ENCODE results near the gene CHRNG. TPM values are rescaled to one million over a fixed set of nuclear protein-coding genes. Genes with fewer than 3 reads are reported as not detected.

The CHRNG gene
- polyA plus RNA-seq, 2 of the 4 experiments (the other 2 are of a cell fraction): not detected

- TF ChIP-seq, protein P1, sequence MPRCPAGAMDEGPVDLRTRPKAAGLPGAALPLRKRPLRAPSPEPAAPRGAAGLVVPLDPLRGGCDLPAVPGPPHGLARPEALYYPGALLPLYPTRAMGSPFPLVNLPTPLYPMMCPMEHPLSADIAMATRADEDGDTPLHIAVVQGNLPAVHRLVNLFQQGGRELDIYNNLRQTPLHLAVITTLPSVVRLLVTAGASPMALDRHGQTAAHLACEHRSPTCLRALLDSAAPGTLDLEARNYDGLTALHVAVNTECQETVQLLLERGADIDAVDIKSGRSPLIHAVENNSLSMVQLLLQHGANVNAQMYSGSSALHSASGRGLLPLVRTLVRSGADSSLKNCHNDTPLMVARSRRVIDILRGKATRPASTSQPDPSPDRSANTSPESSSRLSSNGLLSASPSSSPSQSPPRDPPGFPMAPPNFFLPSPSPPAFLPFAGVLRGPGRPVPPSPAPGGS (IDR thresholded peaks at IDR 0.05): no peak
- no peak for TF ChIP-seq ZNF302 (CRISPR knock-in tag; IDR thresholded peaks at IDR 0.05)
- no peak for TF ChIP-seq ESRRA (IDR thresholded peaks at IDR 0.05; ENCODE audit: borderline replicate concordance, low read length)
- TF ChIP-seq NFE2L2 (conservative IDR thresholded peaks at IDR 0.05; ENCODE audit: low read length): no peak
- TF ChIP-seq NR3C1 (IDR thresholded peaks at IDR 0.05): no peak
- no peak for TF ChIP-seq NPAS2 (CRISPR knock-in tag; IDR thresholded peaks at IDR 0.05; ENCODE audit: borderline replicate concordance)
- TF ChIP-seq HEYL (CRISPR knock-in tag; IDR thresholded peaks at IDR 0.05): no peak
- no peak for TF ChIP-seq RNF2 (IDR thresholded peaks at IDR 0.05; ENCODE audit: borderline replicate concordance, low read depth)
- TF ChIP-seq ATOH8 (CRISPR knock-in tag; IDR thresholded peaks at IDR 0.05; ENCODE audit: low read depth): no peak
- no peak for TF ChIP-seq CHD2 (IDR thresholded peaks at IDR 0.05; ENCODE audit: low read length, partially characterized antibody)
- TF ChIP-seq EHF (CRISPR knock-in tag; IDR thresholded peaks at IDR 0.05): no peak
- H3K4me2 ChIP-seq: no peak overlapping the region
- DNase-seq (ENCODE audit: low read depth in 1 of 2, low spot score in 1 of 2) (no peak), ATAC-seq (peak in 1 of 2 experiments; percentile 7; a peak in 2 of 6 replicates), FAIRE-seq (no peak)
- 75% methylated on average over 10 of the region's 13 CpGs for WGBS (ENCODE audit: missing lambda C conversion rate)
- no peaks in the 10 kb centered on the region for H3K9me3 ChIP-seq
- ChIA-PET CTCF (interaction anchor here (0.8 to 4.9 kb wide), 3 partner anchors 12 to 17 kb away, joined by 3 to 37 read pairs (median 3); no protein-coding TSS in a partner anchor), POLR2A (no interaction called here)
- H3K27ac ChIP-seq: no peak overlapping the region
- no peaks in the 10 kb centered on the region for H3K4me1 ChIP-seq
- H3K4me3 ChIP-seq: no peak overlapping the region
Observed at GRCh38 chr2:232533944-232534710, 5.4 kb upstream of the CHRNG start.

DNA sequence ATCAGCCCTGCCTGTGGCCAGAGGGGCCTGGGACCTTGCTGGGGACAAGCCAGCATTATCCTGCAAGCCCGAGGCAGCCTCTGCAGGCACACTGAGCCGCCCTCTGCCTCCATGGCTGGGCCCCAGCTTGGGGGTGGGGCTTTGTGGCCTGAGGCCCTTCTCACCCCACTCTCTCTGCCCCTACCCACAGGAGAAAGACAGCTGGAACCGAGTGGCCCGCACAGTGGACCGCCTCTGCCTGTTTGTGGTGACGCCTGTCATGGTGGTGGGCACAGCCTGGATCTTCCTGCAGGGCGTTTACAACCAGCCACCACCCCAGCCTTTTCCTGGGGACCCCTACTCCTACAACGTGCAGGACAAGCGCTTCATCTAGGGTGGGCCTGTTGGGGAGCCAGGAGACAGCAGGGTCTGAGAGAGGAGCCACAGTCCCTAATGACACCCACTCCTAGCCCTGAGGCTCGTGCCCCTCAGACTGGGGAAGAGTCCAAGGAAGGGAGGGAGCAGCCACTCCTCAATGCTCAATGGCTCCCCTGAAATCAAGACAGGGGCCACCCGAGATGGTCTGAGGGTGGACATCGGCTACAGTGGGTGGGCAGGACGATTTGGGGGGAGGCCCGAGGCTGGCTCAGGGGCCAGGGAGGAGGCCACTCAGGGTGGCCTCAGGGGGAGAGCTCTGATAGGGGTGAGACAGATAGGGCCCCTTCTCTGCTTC, 4.4 kb upstream of the CHRNG start:
- TF ChIP-seq, protein P2, sequence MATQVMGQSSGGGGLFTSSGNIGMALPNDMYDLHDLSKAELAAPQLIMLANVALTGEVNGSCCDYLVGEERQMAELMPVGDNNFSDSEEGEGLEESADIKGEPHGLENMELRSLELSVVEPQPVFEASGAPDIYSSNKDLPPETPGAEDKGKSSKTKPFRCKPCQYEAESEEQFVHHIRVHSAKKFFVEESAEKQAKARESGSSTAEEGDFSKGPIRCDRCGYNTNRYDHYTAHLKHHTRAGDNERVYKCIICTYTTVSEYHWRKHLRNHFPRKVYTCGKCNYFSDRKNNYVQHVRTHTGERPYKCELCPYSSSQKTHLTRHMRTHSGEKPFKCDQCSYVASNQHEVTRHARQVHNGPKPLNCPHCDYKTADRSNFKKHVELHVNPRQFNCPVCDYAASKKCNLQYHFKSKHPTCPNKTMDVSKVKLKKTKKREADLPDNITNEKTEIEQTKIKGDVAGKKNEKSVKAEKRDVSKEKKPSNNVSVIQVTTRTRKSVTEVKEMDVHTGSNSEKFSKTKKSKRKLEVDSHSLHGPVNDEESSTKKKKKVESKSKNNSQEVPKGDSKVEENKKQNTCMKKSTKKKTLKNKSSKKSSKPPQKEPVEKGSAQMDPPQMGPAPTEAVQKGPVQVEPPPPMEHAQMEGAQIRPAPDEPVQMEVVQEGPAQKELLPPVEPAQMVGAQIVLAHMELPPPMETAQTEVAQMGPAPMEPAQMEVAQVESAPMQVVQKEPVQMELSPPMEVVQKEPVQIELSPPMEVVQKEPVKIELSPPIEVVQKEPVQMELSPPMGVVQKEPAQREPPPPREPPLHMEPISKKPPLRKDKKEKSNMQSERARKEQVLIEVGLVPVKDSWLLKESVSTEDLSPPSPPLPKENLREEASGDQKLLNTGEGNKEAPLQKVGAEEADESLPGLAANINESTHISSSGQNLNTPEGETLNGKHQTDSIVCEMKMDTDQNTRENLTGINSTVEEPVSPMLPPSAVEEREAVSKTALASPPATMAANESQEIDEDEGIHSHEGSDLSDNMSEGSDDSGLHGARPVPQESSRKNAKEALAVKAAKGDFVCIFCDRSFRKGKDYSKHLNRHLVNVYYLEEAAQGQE (IDR thresholded peaks at IDR 0.05): no peak
- TF ChIP-seq NFE2L2 (conservative IDR thresholded peaks at IDR 0.05; ENCODE audit: low read length): no peak
- no peak for TF ChIP-seq BHLHE40 (IDR thresholded peaks at IDR 0.05; ENCODE audit: low read depth, low read length)
- no peak for TF ChIP-seq POLR2A (IDR thresholded peaks at IDR 0.05; ENCODE audit: low read length)
- no peak for TF ChIP-seq HOXA7 (CRISPR knock-in tag; IDR thresholded peaks at IDR 0.05)
- no peak for TF ChIP-seq HEYL (CRISPR knock-in tag; IDR thresholded peaks at IDR 0.05)
- no peak for TF ChIP-seq RNF2 (IDR thresholded peaks at IDR 0.05; ENCODE audit: borderline replicate concordance, low read depth)
- no peak for TF ChIP-seq JUN (IDR thresholded peaks at IDR 0.05)
- TF ChIP-seq KDM1A (IDR thresholded peaks at IDR 0.05; ENCODE audit: low read depth): no peak
- Histone ChIP-seq H3K27ac (no peak overlapping the region), H3K9me3 (no peaks in the 10 kb centered on the region), H3K4me3 (no peak overlapping the region), H3K4me1 (no peaks in the 10 kb centered on the region), H3K4me2 (no peak overlapping the region)
- ChIA-PET CTCF (interaction anchor here (0.9 to 4.9 kb wide), 4 partner anchors 11 to 13 kb away, joined by 3 to 37 read pairs (median 4); no protein-coding TSS in a partner anchor), POLR2A (no interaction called here)
- ATAC-seq: no peak; a peak in 2 of 6 replicates
- no peak for DNase-seq (ENCODE audit: low read depth in 1 of 2, low spot score in 1 of 2)
- 72% methylated on average over 11 of the region's 14 CpGs for WGBS (ENCODE audit: missing lambda C conversion rate)
- FAIRE-seq: no peak

Measured in A549 (cell line).